Panc1 (cell line): Measurements from ENCODE around the gene RBPMS2. TPM values are rescaled to one million over a fixed set of nuclear protein-coding genes. Genes with fewer than 3 reads are reported as not detected.

Experiments
- ATAC-seq: fragments of 200-7000 bp; cut with Tn5 transposase; 2 replicates; pipeline ENCODE4 v1.9.1; 2020; ENCODE audit warnings: mild to moderate bottlenecking, moderate library complexity
- BruUV-seq: library from RNA; stranded (reverse); fragments of 400-500 nt; replicated peaks from 2 replicates; lab custom pipeline; 2021; lab: Mats Ljungman, UMichigan
- CTCF ChIA-PET: fragments of 300-600 bp; sonication (Branson Sonifier 250); formaldehyde crosslinking; loops from one replicate; lab custom pipeline; 2022; ENCODE audit warnings: antibody characterized with exemption; lab: Charles Lee
- POLR2A ChIA-PET: fragments of 300-600 bp; sonication (Branson Sonifier 250); formaldehyde crosslinking; loops from one replicate; lab custom pipeline; 2022; ENCODE audit warnings: antibody characterized with exemption; lab: Charles Lee
- DNase-seq: peaks from one replicate; pipeline ENCODE4 v3.0.0-alpha.2; 2010; ENCODE audit warnings: low read depth, low spot score
- H3K27ac ChIP-seq: 2 replicates; pipeline ENCODE4 v1.5.1; 2011; ENCODE audit warnings: mild to moderate bottlenecking, low read length, inconsistent platforms
- H3K27me3 ChIP-seq: fragments of 200-500 bp; sonication (Bioruptor generic); 2 replicates; pipeline ENCODE4 v1.6.0; 2014; ENCODE audit warnings: low read length, inconsistent platforms; ENCODE audit not compliant: control insufficient read depth, insufficient read depth
- H3K36me3 ChIP-seq: fragments of 200-500 bp; sonication (Bioruptor generic); 2 replicates; pipeline ENCODE4 v1.5.1; 2014; ENCODE audit warnings: inconsistent platforms, mild to moderate bottlenecking, low read length, moderate library complexity; ENCODE audit not compliant: control insufficient read depth, insufficient read depth
- H3K4me1 ChIP-seq: 2 replicates; pipeline ENCODE4 v1.5.1; 2011; ENCODE audit warnings: inconsistent platforms, mild to moderate bottlenecking, low read length, moderate library complexity; ENCODE audit not compliant: control insufficient read depth, insufficient read depth
- H3K4me3 ChIP-seq, 2 experiments: 2 replicates each; pipeline ENCODE4 v1.5.1; 2011 to 2012; ENCODE audit warnings: low read depth in 2 of 2, low read length in 2 of 2, mild to moderate bottlenecking in 2 of 2, inconsistent platforms in 1 of 2, moderate library complexity in 1 of 2
- H3K9me3 ChIP-seq: fragments of 200-500 bp; sonication (Bioruptor generic); 2 replicates; pipeline ENCODE4 v1.5.1; 2014; ENCODE audit warnings: low read depth, mild to moderate bottlenecking, inconsistent platforms, low read length, moderate library complexity; ENCODE audit not compliant: control insufficient read depth, insufficient read depth
- POLR2AphosphoS5 ChIP-seq: IDR thresholded peaks from 2 replicates; pipeline ENCODE4 v1.6.1; 2012; ENCODE audit warnings: mild to moderate bottlenecking, low read depth, low read length, moderate library complexity
- REST ChIP-seq, 2 experiments: IDR thresholded peaks; 2 replicates each; pipeline ENCODE4 v1.6.1; 2011 to 2012; ENCODE audit warnings: low read depth in 2 of 2, control low read depth in 1 of 2, low read length in 1 of 2, mild to moderate bottlenecking in 1 of 2, moderate library complexity in 1 of 2; ENCODE audit not compliant: insufficient read depth in 1 of 2
- SIN3A ChIP-seq: IDR thresholded peaks from 2 replicates; pipeline ENCODE4 v1.6.1; 2012; ENCODE audit warnings: low read depth, mild to moderate bottlenecking, low read length, moderate library complexity, borderline replicate concordance; ENCODE audit not compliant: insufficient read depth
- TCF7L2 ChIP-seq: IDR thresholded peaks from 2 replicates; pipeline ENCODE4 v1.6.1; 2011; ENCODE audit warnings: mild to moderate bottlenecking, low read depth, low read length, inconsistent platforms
- in situ Hi-C: cut with HindIII; loops from 2 replicates; pipeline ENCODE4 v1.10.0; 2016; ENCODE audit warnings: low sequenced_read_pairs, low pct_unique_long_range_greater_than_20kb
- intact Hi-C: fragments of 100-400 bp; cut with micrococcal nuclease; formaldehyde crosslinking; loops from one replicate; pipeline ENCODE4 v1.10.0; 2022; ENCODE audit not compliant: unreplicated experiment
- total RNA-seq: library from RNA; stranded (reverse); gene quantifications from one replicate; pipeline ENCODE4 v1.2.1, GENCODE V29; 2021; ENCODE audit not compliant: unreplicated experiment
- TF ChIP-seq, protein P1 (sequence below): fragments of 450-650 bp; IDR thresholded peaks from 2 replicates; pipeline ENCODE4 v1.5.1; 2017; ENCODE audit warnings: mild to moderate bottlenecking

Gene RBPMS2
- total RNA-seq, 1 experiment from 2014 or later, result 33.7 TPM

- ChIA-PET CTCF (interaction anchor here (0.6 kb wide), 1 partner anchor 582 kb away, joined by 3 read pairs; no protein-coding TSS in a partner anchor), POLR2A (no interaction called here)
- Histone ChIP-seq H3K9me3 (no peaks in the 10 kb centered on the region), H3K27ac (no peak overlapping the region), H3K4me1 (no peaks in the 10 kb centered on the region), H3K27me3 (no peaks in the 10 kb centered on the region), H3K4me3 (no peak overlapping the region), H3K36me3 (no peaks in the 10 kb centered on the region)
- no TSS peak for BruUV-seq
- intact Hi-C loops (no loop called here), in situ Hi-C loops (no loop called here)
- DNase-seq (no peak), ATAC-seq (no peak)
- no peak for TF ChIP-seq POLR2AphosphoS5
- TF ChIP-seq, protein P1, sequence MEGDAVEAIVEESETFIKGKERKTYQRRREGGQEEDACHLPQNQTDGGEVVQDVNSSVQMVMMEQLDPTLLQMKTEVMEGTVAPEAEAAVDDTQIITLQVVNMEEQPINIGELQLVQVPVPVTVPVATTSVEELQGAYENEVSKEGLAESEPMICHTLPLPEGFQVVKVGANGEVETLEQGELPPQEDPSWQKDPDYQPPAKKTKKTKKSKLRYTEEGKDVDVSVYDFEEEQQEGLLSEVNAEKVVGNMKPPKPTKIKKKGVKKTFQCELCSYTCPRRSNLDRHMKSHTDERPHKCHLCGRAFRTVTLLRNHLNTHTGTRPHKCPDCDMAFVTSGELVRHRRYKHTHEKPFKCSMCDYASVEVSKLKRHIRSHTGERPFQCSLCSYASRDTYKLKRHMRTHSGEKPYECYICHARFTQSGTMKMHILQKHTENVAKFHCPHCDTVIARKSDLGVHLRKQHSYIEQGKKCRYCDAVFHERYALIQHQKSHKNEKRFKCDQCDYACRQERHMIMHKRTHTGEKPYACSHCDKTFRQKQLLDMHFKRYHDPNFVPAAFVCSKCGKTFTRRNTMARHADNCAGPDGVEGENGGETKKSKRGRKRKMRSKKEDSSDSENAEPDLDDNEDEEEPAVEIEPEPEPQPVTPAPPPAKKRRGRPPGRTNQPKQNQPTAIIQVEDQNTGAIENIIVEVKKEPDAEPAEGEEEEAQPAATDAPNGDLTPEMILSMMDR, result no peak
- no peak for TF ChIP-seq SIN3A
- no peak for TF ChIP-seq TCF7L2
- no peak for TF ChIP-seq REST (IDR thresholded peaks at IDR 0.05; ENCODE audit: insufficient read depth in 1 of 2, low read depth in 2 of 2, low read length in 1 of 2)
Observed at GRCh38 chr15:64743691-64744090, 31.7 kb downstream of the RBPMS2 start.

DNA sequence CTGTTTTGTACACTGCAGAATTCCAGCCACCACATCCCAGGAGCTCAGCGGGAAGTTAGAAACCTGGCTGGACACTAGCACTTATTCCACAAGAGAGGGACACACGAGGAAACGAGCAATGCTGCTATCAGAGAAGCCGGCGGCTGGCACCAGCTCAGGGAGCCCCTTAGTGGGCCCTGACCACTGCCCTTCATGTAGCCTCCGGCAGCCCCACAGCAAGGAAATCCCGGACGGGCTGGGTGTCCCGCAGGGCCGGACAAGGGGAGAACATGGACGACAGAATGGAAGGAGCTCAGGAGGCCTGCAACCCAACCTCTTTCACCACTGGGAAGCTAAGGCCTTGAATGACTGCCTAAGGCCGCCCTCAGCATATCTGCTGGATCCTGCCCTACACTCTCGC, 32.5 kb downstream of the RBPMS2 start:
- no TSS peak for BruUV-seq
- intact Hi-C loops (no loop called here), in situ Hi-C loops (no loop called here)
- H3K4me3 ChIP-seq, result no peak overlapping the region
- ChIA-PET POLR2A (interaction anchor here (0.5 kb wide), 1 partner anchor 58 kb away, joined by 5 read pairs; no protein-coding TSS in a partner anchor), CTCF (interaction anchor here (0.6 kb wide), 1 partner anchor 582 kb away, joined by 3 read pairs; no protein-coding TSS in a partner anchor)
- H3K36me3 ChIP-seq, result no peaks in the 10 kb centered on the region
- H3K27me3 ChIP-seq, result no peaks in the 10 kb centered on the region
- no peak for ATAC-seq
- no peak overlapping the region for H3K27ac ChIP-seq
- no peaks in the 10 kb centered on the region for H3K9me3 ChIP-seq
- no peak for TF ChIP-seq SIN3A
- TF ChIP-seq REST (IDR thresholded peaks at IDR 0.05; ENCODE audit: insufficient read depth in 1 of 2, low read depth in 2 of 2, low read length in 1 of 2), result no peak
- no peak for TF ChIP-seq POLR2AphosphoS5
- TF ChIP-seq, protein P1, result no peak
- TF ChIP-seq TCF7L2, result no peak
- H3K4me1 ChIP-seq, result no peaks in the 10 kb centered on the region
- DNase-seq, result no peak
